GM10266 (cell line): ENCODE results near the gene NCOR1.
"Not testable (repeated sequence)": the region's sequence is repeated elsewhere in the genome, so short reads cannot be mapped to it uniquely, and the experiment has no call there.

Experiments
- DNase-seq: peaks from one replicate; pipeline ENCODE4 v3.0.0; 2012; ENCODE audit errors: extremely low spot score
- CTCF ChIP-seq: IDR thresholded peaks from 2 replicates; pipeline ENCODE4 v1.5.1; 2012; ENCODE audit warnings: mild to moderate bottlenecking, low read depth; ENCODE audit not compliant: control insufficient read depth, insufficient read depth; ENCODE audit errors: missing control alignments

Gene NCOR1

GRCh38 chr17:16117149-16117548 is 98.2 kb downstream of the NCOR1 start:
- DNase-seq, result no peak
- TF ChIP-seq CTCF, result no peak

GRCh38 chr17:16115077-16115698 is 100.1 kb downstream of the NCOR1 start:
- not testable (repeated sequence) for DNase-seq

GRCh38 chr17:16108871-16109270 is 106.5 kb downstream of the NCOR1 start:
- no peak for DNase-seq
- no peak for TF ChIP-seq CTCF

GRCh38 chr17:16108386-16108785 is 106.9 kb downstream of the NCOR1 start:
- no peak for TF ChIP-seq CTCF

GRCh38 chr17:16107165-16107770 is 108.1 kb downstream of the NCOR1 start:
- no peak for DNase-seq
- no peak for TF ChIP-seq CTCF

More at GRCh38 chr17:16108386-16108785, 106.9 kb downstream of the NCOR1 start:
- no peak for DNase-seq

GRCh38 chr17:16106161-16106891 is 109.0 kb downstream of the NCOR1 start:
- no peak for DNase-seq

GRCh38 chr17:16104189-16104588 is 111.1 kb downstream of the NCOR1 start:
- no peak for TF ChIP-seq CTCF
- DNase-seq, result no peak

More at GRCh38 chr17:16106161-16106891, 109.0 kb downstream of the NCOR1 start:
- no peak for TF ChIP-seq CTCF
